Mucosa of descending colon (tissue), 3 donors: ENCODE measurements around the gene ZMAT5. TPM values are rescaled to one million over a fixed set of nuclear protein-coding genes. Genes with fewer than 3 reads are reported as not detected.
A peak's percentile ranks its signal among the peaks of the same experiment; 100 is the strongest.

Experiments used
- ATAC-seq: fragments of 200-7000 bp; cut with Tn5 transposase; one replicate; pipeline ENCODE4 v1.9.1; 2020; ENCODE audit warnings: mild to moderate bottlenecking, moderate library complexity
- DNase-seq, 3 donors: peaks; one replicate each; pipeline ENCODE4 v3.0.0-alpha.2; 2020
- H3K36me3 ChIP-seq: fragments of 200-600 bp; one replicate; pipeline ENCODE4 v1.8.0; 2021; ENCODE audit warnings: low read depth, mild to moderate bottlenecking
- H3K4me1 ChIP-seq: fragments of 200-600 bp; one replicate; pipeline ENCODE4 v1.8.0; 2021; ENCODE audit warnings: low read depth, mild to moderate bottlenecking
- H3K4me3 ChIP-seq: fragments of 200-600 bp; one replicate; pipeline ENCODE4 v1.8.0; 2021; ENCODE audit warnings: mild to moderate bottlenecking
- H3K9me3 ChIP-seq: fragments of 200-600 bp; one replicate; pipeline ENCODE4 v1.8.0; 2021; ENCODE audit warnings: mild to moderate bottlenecking
- intact Hi-C, 2 donors: fragments of 100-400 bp; cut with DNase I in 1 of 2; cut with micrococcal nuclease in 1 of 2; formaldehyde crosslinking; loops; one replicate each; pipeline versions ENCODE4 v1.11.0 to v1.11.1; 2022; cut with DNase I, micrococcal nuclease
- total RNA-seq, 3 donors: library from RNA; stranded (reverse); fragmentation: NEBNext Ultra II Directional in 2 of 3; extraction: Animal tissue kit (Norgen Biotek cat#: 25700) in 2 of 3; gene quantifications; one replicate each; pipeline versions ENCODE4 v1.2.1 to v1.2.4, GENCODE V29; 2021 to 2023
- TF ChIP-seq, protein P1 (sequence below): fragments of 200-600 bp; IDR thresholded peaks from one replicate; pipeline ENCODE4 v1.8.0; 2022; ENCODE audit warnings: antibody characterized with exemption, mild to moderate bottlenecking
- donor health status: DM: no; HTN: no; CAD: no; lungs with moderate emphysema.
- donor health status: DM: no; HTN: no; CAD: no.
- donor health status: DM: no; HTN: yes; CAD: no.

Gene ZMAT5
- total RNA-seq, 3 donors from 2014 or later, result 12.3 to 19.5 (median 16.1) TPM

DNA sequence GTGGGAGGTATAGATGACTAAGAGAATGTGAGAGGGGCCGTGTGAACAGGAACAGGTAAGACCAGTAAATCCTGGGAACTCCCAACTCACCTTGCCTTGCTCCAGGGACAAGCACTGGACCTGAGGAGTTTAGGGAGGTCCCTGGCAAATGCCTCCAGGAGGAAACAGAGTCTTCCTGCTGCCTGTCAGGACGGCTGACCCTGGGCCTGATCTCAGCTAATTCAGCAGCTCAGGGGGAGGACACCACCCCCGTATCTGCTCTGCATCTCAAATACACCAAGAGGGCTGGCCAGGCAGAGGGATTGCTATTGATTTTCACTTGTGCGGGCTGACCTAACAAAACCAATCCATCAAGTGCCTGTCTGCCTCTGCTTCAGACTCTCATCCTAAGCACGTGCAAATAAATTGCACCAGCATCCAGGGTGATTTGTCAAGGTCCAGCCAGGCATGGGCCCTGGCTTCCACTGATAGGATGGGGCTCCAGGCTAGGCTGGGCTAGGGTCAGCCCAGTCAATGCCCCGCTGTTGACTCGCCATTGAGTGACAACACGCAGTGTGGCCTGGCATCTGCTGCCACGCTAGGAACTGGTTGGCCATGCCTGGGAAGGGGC is 20.7 kb upstream of the ZMAT5 start:
- H3K4me3 ChIP-seq, result no peak overlapping the region
- DNase-seq (no peak), ATAC-seq (no peak)
- no peaks in the 10 kb centered on the region for H3K36me3 ChIP-seq
- no peaks in the 10 kb centered on the region for H3K4me1 ChIP-seq
- TF ChIP-seq, protein P1, sequence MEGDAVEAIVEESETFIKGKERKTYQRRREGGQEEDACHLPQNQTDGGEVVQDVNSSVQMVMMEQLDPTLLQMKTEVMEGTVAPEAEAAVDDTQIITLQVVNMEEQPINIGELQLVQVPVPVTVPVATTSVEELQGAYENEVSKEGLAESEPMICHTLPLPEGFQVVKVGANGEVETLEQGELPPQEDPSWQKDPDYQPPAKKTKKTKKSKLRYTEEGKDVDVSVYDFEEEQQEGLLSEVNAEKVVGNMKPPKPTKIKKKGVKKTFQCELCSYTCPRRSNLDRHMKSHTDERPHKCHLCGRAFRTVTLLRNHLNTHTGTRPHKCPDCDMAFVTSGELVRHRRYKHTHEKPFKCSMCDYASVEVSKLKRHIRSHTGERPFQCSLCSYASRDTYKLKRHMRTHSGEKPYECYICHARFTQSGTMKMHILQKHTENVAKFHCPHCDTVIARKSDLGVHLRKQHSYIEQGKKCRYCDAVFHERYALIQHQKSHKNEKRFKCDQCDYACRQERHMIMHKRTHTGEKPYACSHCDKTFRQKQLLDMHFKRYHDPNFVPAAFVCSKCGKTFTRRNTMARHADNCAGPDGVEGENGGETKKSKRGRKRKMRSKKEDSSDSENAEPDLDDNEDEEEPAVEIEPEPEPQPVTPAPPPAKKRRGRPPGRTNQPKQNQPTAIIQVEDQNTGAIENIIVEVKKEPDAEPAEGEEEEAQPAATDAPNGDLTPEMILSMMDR, result no peak
- intact Hi-C loops, result no loop called here
- no peaks in the 10 kb centered on the region for H3K9me3 ChIP-seq

DNA sequence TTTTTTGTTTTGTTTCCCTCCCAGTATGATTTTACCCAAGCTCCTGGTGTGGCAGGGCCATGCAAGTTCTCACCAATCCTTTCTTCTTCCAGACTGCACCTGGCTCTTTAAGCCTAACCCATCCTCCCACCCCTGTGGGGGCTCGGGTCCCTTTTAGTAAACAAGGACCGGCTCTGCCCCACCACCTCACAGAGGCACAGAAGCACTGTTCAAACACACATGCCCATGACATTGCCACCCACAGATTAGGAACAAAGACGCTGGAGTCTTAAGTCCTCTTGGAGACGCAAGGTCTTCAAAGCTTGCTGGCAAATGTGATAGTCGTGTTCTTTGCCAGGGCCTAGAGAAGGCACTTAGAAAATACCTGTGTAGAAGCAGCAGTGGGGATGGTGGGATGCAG is 19.2 kb upstream of the ZMAT5 start:
- TF ChIP-seq, protein P1, result no peak
- intact Hi-C loops, result no loop called here
- Histone ChIP-seq H3K9me3 (no peaks in the 10 kb centered on the region), H3K4me3 (no peak overlapping the region), H3K36me3 (no peaks in the 10 kb centered on the region), H3K4me1 (peaks cover 8% of the 10 kb centered on the region)
- no peak for DNase-seq
- ATAC-seq, result no peak

DNA sequence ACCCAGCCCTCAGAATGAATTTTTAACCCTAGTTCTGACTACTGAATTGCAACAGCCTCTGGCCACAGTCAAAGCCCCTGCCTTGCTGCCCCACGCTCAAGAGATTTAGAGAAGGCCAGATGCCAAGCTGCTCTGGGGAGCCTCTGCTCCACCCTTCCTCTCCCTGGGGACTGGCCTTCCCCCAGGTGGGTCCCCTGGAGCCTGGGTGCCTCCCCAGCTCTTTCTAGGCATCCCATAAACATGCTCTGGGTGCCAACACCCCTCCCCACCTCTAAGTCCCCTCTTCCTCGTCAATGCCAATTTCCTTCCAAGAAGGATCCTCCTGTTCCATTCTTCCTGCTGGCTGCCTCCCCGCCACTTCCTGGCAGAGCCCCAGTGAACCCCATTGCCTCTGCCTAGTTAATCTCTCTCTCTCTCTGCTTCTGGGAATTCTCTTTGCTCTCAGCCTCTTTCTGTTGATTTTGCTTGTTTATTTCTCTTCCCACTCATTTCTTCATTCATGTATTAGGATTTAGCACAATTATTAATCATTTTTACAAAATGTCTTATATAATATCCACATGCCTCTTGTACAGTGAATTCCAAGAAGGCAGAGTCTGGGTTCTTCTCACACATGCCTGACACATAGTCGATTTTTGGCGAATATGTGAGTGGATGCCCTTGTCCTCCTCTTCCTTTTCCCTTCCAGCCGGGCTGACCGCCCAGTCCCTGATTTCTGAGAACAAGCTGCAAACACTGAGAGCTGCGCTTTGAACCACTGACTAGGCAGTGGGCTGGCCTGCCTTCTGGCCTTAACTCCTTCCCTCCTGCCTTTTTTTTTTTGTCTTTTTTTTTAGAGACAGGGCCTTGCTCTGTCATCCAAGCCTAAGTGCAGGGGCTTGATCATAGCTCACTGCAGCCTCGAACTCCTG is 17.9 kb upstream of the ZMAT5 start:
- Histone ChIP-seq H3K9me3 (no peaks in the 10 kb centered on the region), H3K36me3 (no peaks in the 10 kb centered on the region), H3K4me3 (no peak overlapping the region), H3K4me1 (peaks cover 9% of the 10 kb centered on the region)
- TF ChIP-seq, protein P1, result no peak
- intact Hi-C loops, result no loop called here
- DNase-seq, result no peak
- no peak for ATAC-seq

DNA sequence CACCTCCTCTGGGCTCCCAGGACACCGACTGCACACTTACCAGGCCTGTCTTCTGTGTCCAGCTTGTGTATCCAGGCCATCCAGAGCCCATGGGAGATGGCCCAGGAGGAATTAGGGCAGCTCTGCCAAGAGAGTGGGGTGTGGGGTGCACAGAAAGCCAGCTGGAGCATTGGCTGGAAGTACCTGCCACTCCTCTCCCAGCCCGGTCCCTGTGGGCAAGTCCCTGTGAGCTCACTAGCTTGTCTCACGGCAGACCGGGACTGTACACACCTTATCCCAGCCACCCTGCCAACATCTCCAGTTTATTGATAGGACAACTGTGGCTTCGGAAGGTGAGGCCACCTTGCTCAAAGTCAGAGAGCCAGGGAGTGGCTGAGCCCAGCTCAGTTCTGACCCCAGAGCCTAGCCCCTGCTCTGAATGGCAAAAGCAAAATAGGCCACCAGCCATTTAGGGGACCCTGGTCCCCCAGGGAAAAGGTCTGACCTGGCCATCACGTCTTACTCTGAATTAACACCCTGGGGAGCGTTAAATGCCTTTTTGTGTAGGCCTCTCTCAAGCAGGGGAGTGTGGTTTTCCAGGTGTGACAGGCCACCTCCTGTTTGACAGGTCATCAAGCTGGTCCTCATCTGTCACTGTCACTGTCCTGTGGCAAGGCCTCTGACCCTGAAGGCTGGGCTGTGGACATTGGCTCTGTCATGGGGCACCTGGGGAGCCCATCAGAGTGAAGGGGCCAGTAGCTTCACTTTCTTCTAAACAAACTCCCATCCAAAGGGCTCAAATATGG is 15.4 kb upstream of the ZMAT5 start:
- peak; percentile 73 to 75 (median 75) for DNase-seq
- ATAC-seq, result peak; percentile 95
- TF ChIP-seq, protein P1, result no peak
- Histone ChIP-seq H3K4me1 (peaks cover 9% of the 10 kb centered on the region), H3K4me3 (no peak overlapping the region), H3K9me3 (no peaks in the 10 kb centered on the region), H3K36me3 (no peaks in the 10 kb centered on the region)
- intact Hi-C loops, result no loop called here

DNA sequence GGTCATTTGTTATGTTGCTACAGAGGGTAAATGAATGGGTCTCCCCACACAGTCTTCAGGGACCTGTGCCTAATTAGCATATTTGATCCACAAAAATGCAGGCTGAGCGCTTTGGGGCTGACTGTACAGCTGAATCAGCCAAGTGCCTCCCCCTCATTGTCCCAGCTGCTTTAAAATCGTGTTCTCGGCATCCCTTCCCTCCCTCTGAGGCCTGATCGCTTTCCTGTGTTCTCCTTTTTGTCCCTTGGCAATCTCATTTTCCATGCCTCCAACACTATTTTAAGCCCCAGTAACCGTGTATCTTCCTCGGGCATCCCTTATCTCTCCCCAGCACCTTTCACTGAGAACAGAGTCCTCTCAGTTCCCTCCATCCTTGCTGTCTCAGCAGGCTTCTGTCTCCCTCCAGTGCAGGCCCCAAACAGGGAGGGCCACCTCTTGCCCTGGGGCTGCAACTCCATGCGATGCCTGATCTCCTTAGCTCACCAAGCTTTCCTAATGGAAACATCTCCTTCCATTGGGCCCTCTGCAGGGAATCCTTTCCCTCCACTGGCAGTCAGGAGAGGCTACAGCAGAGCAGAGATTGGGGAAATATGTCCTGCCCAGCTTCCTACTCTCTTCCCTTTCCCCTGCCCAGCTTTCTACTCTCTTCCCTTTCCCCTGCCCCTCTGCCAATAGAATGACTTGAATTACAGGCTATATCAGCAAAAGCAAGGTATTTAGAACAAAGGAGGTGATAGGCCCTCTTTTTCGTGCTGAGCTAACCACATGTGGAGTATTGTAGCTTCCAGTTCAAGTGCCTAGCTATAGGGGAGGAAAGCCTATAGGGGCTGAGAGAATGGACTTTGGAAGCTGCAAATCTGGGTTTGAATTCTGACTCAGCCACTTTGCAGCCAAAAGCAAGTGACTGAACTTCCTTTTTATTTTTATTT is 14.2 kb upstream of the ZMAT5 start:
- H3K4me3 ChIP-seq, result no peak overlapping the region
- H3K9me3 ChIP-seq, result no peaks in the 10 kb centered on the region
- peaks cover 9% of the 10 kb centered on the region for H3K4me1 ChIP-seq
- H3K36me3 ChIP-seq, result no peaks in the 10 kb centered on the region
- intact Hi-C loops, result no loop called here
- DNase-seq (no peak), ATAC-seq (peak; percentile 37)
- TF ChIP-seq, protein P1, result no peak
